H1 (cell line): ENCODE data around the gene INTS1. TPM values are rescaled to one million over a fixed set of nuclear protein-coding genes. Genes with fewer than 3 reads are reported as not detected.

ENCODE experiments used
- CTCF ChIA-PET: fragments of 300-600 bp; sonication (Branson Sonifier 250); formaldehyde crosslinking; loops from one replicate; lab custom pipeline; 2021; ENCODE audit not compliant: partially characterized antibody; lab: Charles Lee
- POLR2A ChIA-PET: fragments of 300-600 bp; sonication (Branson Sonifier 250); formaldehyde crosslinking; loops from one replicate; lab custom pipeline; 2021; ENCODE audit warnings: inconsistent platforms; ENCODE audit not compliant: partially characterized antibody; lab: Charles Lee
- DNase-seq, 2 experiments: peaks; one replicate each; pipeline versions ENCODE4 v3.0.0 to v3.0.0-alpha.2; 2010 to 2022; ENCODE audit warnings: low spot score in 2 of 2, low read depth in 1 of 2, mixed read lengths in 1 of 2
- FAIRE-seq: peaks from 2 replicates; lab custom pipeline; 2011; peaks lifted over from hg19 to GRCh38; lab: Jason Lieb, UNC
- H2AFZ ChIP-seq: 2 replicates; pipeline ENCODE4 v1.8.1; 2012; ENCODE audit warnings: low read length, inconsistent platforms
- H2AK5ac ChIP-seq: 2 replicates; pipeline ENCODE4 v1.6.1; 2013; ENCODE audit warnings: low read depth, low read length
- H2BK120ac ChIP-seq: replicated peaks from 2 replicates; pipeline ENCODE3; 2013; ENCODE audit warnings: low read depth, low read length, inconsistent platforms
- H2BK12ac ChIP-seq: 2 replicates; pipeline ENCODE4 v1.6.1; 2013; ENCODE audit warnings: low read depth, low read length
- H2BK15ac ChIP-seq: 2 replicates; pipeline ENCODE4 v1.6.1; 2013; ENCODE audit warnings: low read length
- H2BK20ac ChIP-seq: 2 replicates; pipeline ENCODE4 v1.6.1; 2013; ENCODE audit warnings: low read length
- H2BK5ac ChIP-seq: 2 replicates; pipeline ENCODE4 v1.6.1; 2013; ENCODE audit warnings: low read depth, low read length
- H3K14ac ChIP-seq: 2 replicates; pipeline ENCODE4 v1.6.1; 2013; ENCODE audit warnings: inconsistent platforms; ENCODE audit not compliant: insufficient read length
- H3K18ac ChIP-seq: 2 replicates; pipeline ENCODE4 v1.6.1; 2013; ENCODE audit warnings: low read length; ENCODE audit errors: extremely low read depth
- H3K23ac ChIP-seq: 2 replicates; pipeline ENCODE4 v1.6.1; 2013; ENCODE audit warnings: inconsistent platforms; ENCODE audit not compliant: insufficient read length
- H3K23me2 ChIP-seq: 2 replicates; pipeline ENCODE4 v1.6.1; 2013; ENCODE audit warnings: low read depth, low read length
- H3K27ac ChIP-seq: 2 replicates; pipeline ENCODE4 v1.6.1; 2011; ENCODE audit warnings: low read depth, low read length, inconsistent platforms
- H3K27me3 ChIP-seq, 4 experiments: replicated peaks in 1 of 4; 1 replicate in 1 of 4; 2 replicates in 3 of 4; pipeline versions ENCODE4 v1.6.1 to v1.8.1; 2011 to 2013; ENCODE audit warnings: low read length in 3 of 4, mild to moderate bottlenecking in 3 of 4, inconsistent platforms in 2 of 4, mixed read lengths in 2 of 4, moderate library complexity in 1 of 4; ENCODE audit not compliant: control insufficient read depth in 3 of 4, insufficient read depth in 3 of 4; ENCODE audit errors: extremely low read depth in 1 of 4
- H3K36me3 ChIP-seq, 4 experiments: 2 replicates each; pipeline versions ENCODE4 v1.6.1 to v1.8.1; 2011 to 2013; ENCODE audit warnings: mild to moderate bottlenecking in 4 of 4, low read length in 3 of 4, moderate library complexity in 2 of 4, control low read depth in 1 of 4, inconsistent platforms in 1 of 4; ENCODE audit not compliant: insufficient read depth in 4 of 4, control insufficient read depth in 2 of 4
- H3K4ac ChIP-seq: replicated peaks from 2 replicates; pipeline ENCODE3; 2013; ENCODE audit warnings: low read length, low read depth, mixed read lengths, inconsistent platforms; ENCODE audit not compliant: insufficient read length
- H3K4me1 ChIP-seq, 4 experiments: replicated peaks in 1 of 4; 1 replicate in 1 of 4; 2 replicates in 3 of 4; pipeline versions ENCODE4 v1.6.1 to v1.8.1; 2011 to 2013; ENCODE audit warnings: low read length in 3 of 4, inconsistent platforms in 2 of 4, mixed read lengths in 1 of 4; ENCODE audit not compliant: insufficient read depth in 4 of 4, control insufficient read depth in 3 of 4
- H3K4me2 ChIP-seq, 2 experiments: 2 replicates each; pipeline versions ENCODE4 v1.6.1 to v1.8.1; 2011 to 2013; ENCODE audit warnings: low read depth in 2 of 2, low read length in 2 of 2, control low read depth in 1 of 2, inconsistent platforms in 1 of 2, mild to moderate bottlenecking in 1 of 2; ENCODE audit not compliant: insufficient read depth in 1 of 2
- H3K4me3 ChIP-seq, 4 experiments: fragments of 200-600, 300-600 bp in 1 of 4; sonication (generic), shearing (Covaris generic), sonication (Bioruptor Twin) in 1 of 4; 2 replicates each; pipeline versions ENCODE4 v1.5.1 to v1.8.1; 2011 to 2016; ENCODE audit warnings: low read length in 4 of 4, low read depth in 3 of 4, control low read depth in 2 of 4, inconsistent platforms in 2 of 4, mild to moderate bottlenecking in 2 of 4, mixed read lengths in 1 of 4, moderate library complexity in 1 of 4; ENCODE audit not compliant: insufficient read depth in 2 of 4; ENCODE audit errors: extremely low read depth in 1 of 4
- H3K56ac ChIP-seq: replicated peaks from 2 replicates; pipeline ENCODE3; 2013; ENCODE audit warnings: low read depth, mild to moderate bottlenecking, mixed read lengths, low read length, inconsistent platforms; ENCODE audit not compliant: insufficient read length
- H3K79me1 ChIP-seq: 2 replicates; pipeline ENCODE4 v1.6.1; 2013; ENCODE audit warnings: low read depth, low read length, control low read depth
- H3K79me2 ChIP-seq, 2 experiments: 2 replicates each; pipeline versions ENCODE4 v1.6.1 to v1.8.1; 2012 to 2013; ENCODE audit warnings: low read length in 2 of 2, mild to moderate bottlenecking in 2 of 2, inconsistent platforms in 1 of 2; ENCODE audit not compliant: insufficient read depth in 2 of 2, control insufficient read depth in 1 of 2
- H3K9ac ChIP-seq, 4 experiments: replicated peaks in 1 of 4; 1 replicate in 1 of 4; 2 replicates in 3 of 4; pipeline versions ENCODE4 v1.6.1 to v1.8.1; 2011 to 2013; ENCODE audit warnings: low read depth in 3 of 4, low read length in 3 of 4, control low read depth in 2 of 4, mild to moderate bottlenecking in 2 of 4, moderate library complexity in 2 of 4, inconsistent platforms in 1 of 4; ENCODE audit errors: extremely low read depth in 1 of 4
- H3K9me3 ChIP-seq, 2 experiments: 2 replicates each; pipeline versions ENCODE4 v1.6.1 to v1.8.1; 2012 to 2013; ENCODE audit warnings: mild to moderate bottlenecking in 2 of 2, moderate library complexity in 2 of 2, control low read depth in 1 of 2, inconsistent platforms in 1 of 2, low read depth in 1 of 2, low read length in 1 of 2, mixed read lengths in 1 of 2; ENCODE audit not compliant: insufficient read depth in 2 of 2
- H4K20me1 ChIP-seq, 2 experiments: replicated peaks in 1 of 2; 2 replicates each; pipeline versions ENCODE3 to v1.8.1; 2011 to 2013; ENCODE audit warnings: inconsistent platforms in 2 of 2, low read length in 2 of 2, mild to moderate bottlenecking in 1 of 2; ENCODE audit not compliant: insufficient read depth in 2 of 2, control insufficient read depth in 1 of 2
- H4K5ac ChIP-seq: 2 replicates; pipeline ENCODE4 v1.6.1; 2013; ENCODE audit warnings: low read length, low read depth, mixed read lengths, inconsistent platforms; ENCODE audit not compliant: insufficient read length
- H4K8ac ChIP-seq: 2 replicates; pipeline ENCODE4 v1.8.0; 2013; ENCODE audit warnings: mild to moderate bottlenecking, moderate library complexity, low read length, inconsistent platforms; ENCODE audit not compliant: insufficient read depth; ENCODE audit errors: extremely low read depth
- H4K91ac ChIP-seq: replicated peaks from 2 replicates; pipeline ENCODE3; 2013; ENCODE audit warnings: low read length, mixed read lengths, inconsistent platforms; ENCODE audit not compliant: insufficient read length
- ASH2L ChIP-seq: fragments of 200-600, 300-600 bp; sonication (generic); IDR thresholded peaks from one replicate; pipeline ENCODE4 v1.7.1; 2017; ENCODE audit warnings: low read length
- ATF3 ChIP-seq: IDR thresholded peaks from 2 replicates; pipeline ENCODE4 v1.6.1; 2011; ENCODE audit warnings: low read depth, mild to moderate bottlenecking, low read length; ENCODE audit not compliant: insufficient read depth
- CEBPB ChIP-seq: IDR thresholded peaks from 2 replicates; pipeline ENCODE4 v1.6.1; 2012; ENCODE audit warnings: low read depth, low read length
- CHD1 ChIP-seq: IDR thresholded peaks from 2 replicates; pipeline ENCODE4 v1.6.1; 2012; ENCODE audit warnings: low read depth, low read length, improper control_type of control experiment
- CREB1 ChIP-seq: IDR thresholded peaks from 2 replicates; pipeline ENCODE4 v1.6.1; 2012; ENCODE audit warnings: inconsistent platforms
- CTCF ChIP-seq, 3 experiments: IDR thresholded peaks; 1 replicate in 2 of 3; 2 replicates in 1 of 3; pipeline versions ENCODE4 v1.5.1 to v1.6.1; 2011; ENCODE audit warnings: low read length in 3 of 3, mild to moderate bottlenecking in 3 of 3, inconsistent platforms in 2 of 3, low read depth in 1 of 3, moderate library complexity in 1 of 3; ENCODE audit not compliant: insufficient read depth in 1 of 3; ENCODE audit errors: control extremely low read depth in 1 of 3
- EGR1 ChIP-seq: IDR thresholded peaks from 2 replicates; pipeline ENCODE4 v1.6.1; 2011; ENCODE audit warnings: low read depth, low read length, borderline replicate concordance
- JUND ChIP-seq: IDR thresholded peaks from 2 replicates; pipeline ENCODE4 v1.6.1; 2011; ENCODE audit warnings: mild to moderate bottlenecking, improper control_type of control experiment, low read length
- KDM5A ChIP-seq: fragments of 200-600 bp; IDR thresholded peaks from 2 replicates; pipeline ENCODE4 v1.7.1; 2012; ENCODE audit warnings: mild to moderate bottlenecking, low read length, inconsistent platforms, mixed read lengths
- TBP ChIP-seq: IDR thresholded peaks from 2 replicates; pipeline ENCODE4 v1.6.1; 2011; ENCODE audit warnings: low read depth, low read length, improper control_type of control experiment
- WGBS, 2 experiments: shearing (Covaris generic) in 1 of 2; methylation state at CpG; one replicate each; pipeline versions ENCODE4 v1.1.6 to v1.1.7; 2013 to 2015; ENCODE audit warnings: low lambda C conversion rate in 2 of 2, mixed read lengths in 2 of 2, inconsistent platforms in 1 of 2, low coverage in 1 of 2, missing lambda C conversion rate in 1 of 2; ENCODE audit not compliant: insufficient replicate concordance in 2 of 2, insufficient coverage in 1 of 2, insufficient read length in 1 of 2; ENCODE audit errors: extremely low coverage in 1 of 2, missing lambda C conversion rate in 1 of 2; 5-methylcytosine and 5-hydroxymethylcytosine counted together
- polyA plus RNA-seq, 7 experiments: library from polyadenylated mRNA; depleted of rRNA in 3 of 7; stranded (reverse) in 5 of 7; unstranded in 2 of 7; fragments of >200 nt in 5 of 7; fragments of 200-250 nt in 2 of 7; gene quantifications; 1 replicate in 5 of 7; 2 replicates in 1 of 7; 4 replicates in 1 of 7; pipeline versions ENCODE4 v1.2.1 to v1.2.3, GENCODE V29; 2011 to 2013; ENCODE audit warnings: missing spikeins in 2 of 7, mixed read lengths in 2 of 7
- total RNA-seq: library from RNA; stranded (reverse); fragmentation: NEBNext Ultra II Directional; extraction: Animal tissue kit (Norgen Biotek cat#: 25700); gene quantifications from 2 replicates; pipeline ENCODE4 v1.2.1, GENCODE V29; 2021

Gene INTS1
- total and polyA plus RNA-seq, 2 of the 8 experiments (the other 6 are each of a cell fraction or from before 2014, with no cell fraction given) = 76.9 to 104 TPM

GRCh38 chr7:1549357-1550004 is 45.3 kb upstream of the INTS1 start:
- Histone ChIP-seq H4K8ac (0 out of 2 replicates have a peak overlapping the region, but pooled peaks have one; percentile 68), H2BK12ac (0 out of 2 replicates have a peak overlapping the region, but pooled peaks have one; percentile 87), H3K79me1 (no peaks in the 10 kb centered on the region), H2BK120ac (no peak overlapping the region), H3K14ac (no peak overlapping the region), H3K23ac (no peak overlapping the region), H2BK5ac (no peak overlapping the region; the same call in 1 of the 2 replicates), H3K4ac (no peak overlapping the region), H2AK5ac (no peak overlapping the region), H3K79me2 (no peaks in the 10 kb centered on the region), H3K9me3 (no peaks in the 10 kb centered on the region), H3K27me3 (no peaks in the 10 kb centered on the region), H4K5ac (no peak overlapping the region), H3K4me2 (no peak overlapping the region), H3K9ac (no peak overlapping the region), H3K27ac (no peak overlapping the region), H4K91ac (no peak overlapping the region), H3K18ac (no peak overlapping the region), H3K4me3 (no peak overlapping the region), H2AFZ (no peak overlapping the region), H3K23me2 (no peaks in the 10 kb centered on the region), H3K4me1 (no peaks in the 10 kb centered on the region; a peak in 1 of 7 replicates), H2BK15ac (no peak overlapping the region), H4K20me1 (peaks cover 0 to 3% of the 10 kb centered on the region in 2 experiments), H2BK20ac (no peak overlapping the region), H3K56ac (no peak overlapping the region), H3K36me3 (no peaks in the 10 kb centered on the region)
- CTCF ChIA-PET = interaction anchor here (1.0 to 1.6 kb wide), 4 partner anchors 9 to 74 kb away, joined by 4 to 7 read pairs (median 4); no protein-coding TSS in a partner anchor
- DNase-seq (no peak), FAIRE-seq (no peak)
- WGBS, 2 experiments = 95% methylated on average over 26 of the region's 27 CpGs; no CpG with 5 or more reads in 1 of the 2 experiments
- POLR2A ChIA-PET = interaction anchor here (1.4 kb wide), 1 partner anchor 74 kb away, joined by 3 read pairs; no protein-coding TSS in a partner anchor
- TF ChIP-seq KDM5A = no peak
- TF ChIP-seq CHD1 = no peak
- TF ChIP-seq ATF3 = no peak
- TF ChIP-seq JUND = no peak
- no peak for TF ChIP-seq CEBPB
- no peak for TF ChIP-seq EGR1
- no peak for TF ChIP-seq CREB1
- no peak for TF ChIP-seq TBP
- no peak for TF ChIP-seq ASH2L
- no peak for TF ChIP-seq CTCF (IDR thresholded peaks at IDR 0.05; ENCODE audit: control extremely low read depth in 1 of 3, insufficient read depth in 1 of 3, low read depth in 1 of 3, low read length in 3 of 3)
